ENCODE results near the gene CRYBG3. TPM values are rescaled to one million over a fixed set of nuclear protein-coding genes. Genes with fewer than 3 reads are reported as not detected.

The CRYBG3 gene
- total and polyA plus RNA-seq, 4 donors = 1.1 to 9.5 (median 2.5) TPM

DNA sequence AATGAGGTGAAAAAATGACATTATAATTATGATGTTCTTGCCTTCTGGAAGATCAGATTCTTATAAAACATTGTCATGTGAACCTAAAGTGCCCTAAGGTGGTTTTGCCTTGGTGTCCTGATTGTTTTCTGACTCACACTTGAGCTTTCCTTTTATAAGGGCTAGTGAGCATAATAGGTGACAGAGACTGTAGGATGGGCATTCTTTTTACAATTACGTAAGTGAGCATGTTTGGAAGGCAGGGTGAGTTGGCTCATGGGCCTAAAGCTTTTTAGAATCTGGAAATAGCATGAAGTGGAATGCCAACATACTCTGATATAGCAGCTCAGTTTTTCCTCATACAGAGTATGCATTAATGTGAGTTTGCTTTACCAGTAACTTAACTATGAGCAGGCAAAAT is 41.2 kb downstream of the CRYBG3 start:
- no peak overlapping the region for H3K4me3 ChIP-seq (ENCODE audit: low read depth in 1 of 3, low read length in 3 of 3)
- 93% methylated on average over 1 of the region's 1 CpG for WGBS
- H3K4me1 ChIP-seq (ENCODE audit: control insufficient read depth in 4 of 4, insufficient read depth in 4 of 4, low read length in 3 of 4) = no peaks in the 10 kb centered on the region
- TF ChIP-seq JUND (IDR thresholded peaks at IDR 0.05) (no peak), SP1 (IDR thresholded peaks at IDR 0.05) (no peak), TAF1 (conservative IDR thresholded peaks at IDR 0.05) (no peak), HNF4G (IDR thresholded peaks at IDR 0.05) (no peak), EGR1 (IDR thresholded peaks at IDR 0.05; ENCODE audit: low read depth in 2 of 2) (no peak), RXRA (IDR thresholded peaks at IDR 0.05) (no peak), HNF4A (conservative IDR thresholded peaks at IDR 0.05) (no peak), MAX (IDR thresholded peaks at IDR 0.05) (no peak), GABPA (IDR thresholded peaks at IDR 0.05 in 1 of 2, conservative IDR thresholded peaks at IDR 0.05 in 1 of 2) (no peak), NR2F2 (IDR thresholded peaks at IDR 0.05) (no peak), FOXA1 (IDR thresholded peaks at IDR 0.05) (no peak), YY1 (IDR thresholded peaks at IDR 0.05) (no peak), RAD21 (IDR thresholded peaks at IDR 0.05) (no peak), ATF3 (IDR thresholded peaks at IDR 0.05) (no peak), FOXA2 (IDR thresholded peaks at IDR 0.05) (no peak)
- TF ChIP-seq, protein P1, sequence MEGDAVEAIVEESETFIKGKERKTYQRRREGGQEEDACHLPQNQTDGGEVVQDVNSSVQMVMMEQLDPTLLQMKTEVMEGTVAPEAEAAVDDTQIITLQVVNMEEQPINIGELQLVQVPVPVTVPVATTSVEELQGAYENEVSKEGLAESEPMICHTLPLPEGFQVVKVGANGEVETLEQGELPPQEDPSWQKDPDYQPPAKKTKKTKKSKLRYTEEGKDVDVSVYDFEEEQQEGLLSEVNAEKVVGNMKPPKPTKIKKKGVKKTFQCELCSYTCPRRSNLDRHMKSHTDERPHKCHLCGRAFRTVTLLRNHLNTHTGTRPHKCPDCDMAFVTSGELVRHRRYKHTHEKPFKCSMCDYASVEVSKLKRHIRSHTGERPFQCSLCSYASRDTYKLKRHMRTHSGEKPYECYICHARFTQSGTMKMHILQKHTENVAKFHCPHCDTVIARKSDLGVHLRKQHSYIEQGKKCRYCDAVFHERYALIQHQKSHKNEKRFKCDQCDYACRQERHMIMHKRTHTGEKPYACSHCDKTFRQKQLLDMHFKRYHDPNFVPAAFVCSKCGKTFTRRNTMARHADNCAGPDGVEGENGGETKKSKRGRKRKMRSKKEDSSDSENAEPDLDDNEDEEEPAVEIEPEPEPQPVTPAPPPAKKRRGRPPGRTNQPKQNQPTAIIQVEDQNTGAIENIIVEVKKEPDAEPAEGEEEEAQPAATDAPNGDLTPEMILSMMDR (IDR thresholded peaks at IDR 0.05; ENCODE audit: low read depth, low read length, missing input control) = no peak
- TF ChIP-seq, protein P2, sequence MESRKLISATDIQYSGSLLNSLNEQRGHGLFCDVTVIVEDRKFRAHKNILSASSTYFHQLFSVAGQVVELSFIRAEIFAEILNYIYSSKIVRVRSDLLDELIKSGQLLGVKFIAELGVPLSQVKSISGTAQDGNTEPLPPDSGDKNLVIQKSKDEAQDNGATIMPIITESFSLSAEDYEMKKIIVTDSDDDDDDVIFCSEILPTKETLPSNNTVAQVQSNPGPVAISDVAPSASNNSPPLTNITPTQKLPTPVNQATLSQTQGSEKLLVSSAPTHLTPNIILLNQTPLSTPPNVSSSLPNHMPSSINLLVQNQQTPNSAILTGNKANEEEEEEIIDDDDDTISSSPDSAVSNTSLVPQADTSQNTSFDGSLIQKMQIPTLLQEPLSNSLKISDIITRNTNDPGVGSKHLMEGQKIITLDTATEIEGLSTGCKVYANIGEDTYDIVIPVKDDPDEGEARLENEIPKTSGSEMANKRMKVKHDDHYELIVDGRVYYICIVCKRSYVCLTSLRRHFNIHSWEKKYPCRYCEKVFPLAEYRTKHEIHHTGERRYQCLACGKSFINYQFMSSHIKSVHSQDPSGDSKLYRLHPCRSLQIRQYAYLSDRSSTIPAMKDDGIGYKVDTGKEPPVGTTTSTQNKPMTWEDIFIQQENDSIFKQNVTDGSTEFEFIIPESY (IDR thresholded peaks at IDR 0.05) = no peak
- TF ChIP-seq, protein P3, sequence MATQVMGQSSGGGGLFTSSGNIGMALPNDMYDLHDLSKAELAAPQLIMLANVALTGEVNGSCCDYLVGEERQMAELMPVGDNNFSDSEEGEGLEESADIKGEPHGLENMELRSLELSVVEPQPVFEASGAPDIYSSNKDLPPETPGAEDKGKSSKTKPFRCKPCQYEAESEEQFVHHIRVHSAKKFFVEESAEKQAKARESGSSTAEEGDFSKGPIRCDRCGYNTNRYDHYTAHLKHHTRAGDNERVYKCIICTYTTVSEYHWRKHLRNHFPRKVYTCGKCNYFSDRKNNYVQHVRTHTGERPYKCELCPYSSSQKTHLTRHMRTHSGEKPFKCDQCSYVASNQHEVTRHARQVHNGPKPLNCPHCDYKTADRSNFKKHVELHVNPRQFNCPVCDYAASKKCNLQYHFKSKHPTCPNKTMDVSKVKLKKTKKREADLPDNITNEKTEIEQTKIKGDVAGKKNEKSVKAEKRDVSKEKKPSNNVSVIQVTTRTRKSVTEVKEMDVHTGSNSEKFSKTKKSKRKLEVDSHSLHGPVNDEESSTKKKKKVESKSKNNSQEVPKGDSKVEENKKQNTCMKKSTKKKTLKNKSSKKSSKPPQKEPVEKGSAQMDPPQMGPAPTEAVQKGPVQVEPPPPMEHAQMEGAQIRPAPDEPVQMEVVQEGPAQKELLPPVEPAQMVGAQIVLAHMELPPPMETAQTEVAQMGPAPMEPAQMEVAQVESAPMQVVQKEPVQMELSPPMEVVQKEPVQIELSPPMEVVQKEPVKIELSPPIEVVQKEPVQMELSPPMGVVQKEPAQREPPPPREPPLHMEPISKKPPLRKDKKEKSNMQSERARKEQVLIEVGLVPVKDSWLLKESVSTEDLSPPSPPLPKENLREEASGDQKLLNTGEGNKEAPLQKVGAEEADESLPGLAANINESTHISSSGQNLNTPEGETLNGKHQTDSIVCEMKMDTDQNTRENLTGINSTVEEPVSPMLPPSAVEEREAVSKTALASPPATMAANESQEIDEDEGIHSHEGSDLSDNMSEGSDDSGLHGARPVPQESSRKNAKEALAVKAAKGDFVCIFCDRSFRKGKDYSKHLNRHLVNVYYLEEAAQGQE (IDR thresholded peaks at IDR 0.05) = no peak
- DNase-seq (ENCODE audit: low spot score) = no peak
- no peak overlapping the region for H3K27ac ChIP-seq (ENCODE audit: low read depth in 1 of 2, low read length in 2 of 2)
- no peaks in the 10 kb centered on the region for H3K9me3 ChIP-seq (ENCODE audit: control insufficient read depth in 4 of 4, low read length in 3 of 4)
- H3K27me3 ChIP-seq (ENCODE audit: control insufficient read depth in 4 of 4, insufficient read depth in 4 of 4, low read length in 3 of 4) = no peaks in the 10 kb centered on the region
- peaks cover 0 to 2% (median 0%) of the 10 kb centered on the region in 4 donors for H3K36me3 ChIP-seq (ENCODE audit: control insufficient read depth in 4 of 4, insufficient read depth in 3 of 4, low read depth in 1 of 4, low read length in 3 of 4)
- H3K9ac ChIP-seq (ENCODE audit: low read depth in 1 of 2, low read length in 2 of 2) = no peak overlapping the region
